Measurements from ENCODE around the gene TOMM6. TPM values are rescaled to one million over a fixed set of nuclear protein-coding genes. Genes with fewer than 3 reads are reported as not detected.

TOMM6 gene
- total RNA-seq, 2 experiments from 2014 or later, result 131 to 277 TPM

- Histone ChIP-seq H3K4me2 (ENCODE audit: low read length) (no peak overlapping the region), H2AFZ (ENCODE audit: low read length) (no peak overlapping the region), H3K9me2 (ENCODE audit: insufficient read depth, low read length) (no peaks in the 10 kb centered on the region), H3K36me3 (ENCODE audit: insufficient read depth, low read length) (no peaks in the 10 kb centered on the region; the same call in 1 of the 2 replicates), H4K20me1 (ENCODE audit: insufficient read depth, low read length) (no peaks in the 10 kb centered on the region), H3K79me2 (ENCODE audit: insufficient read depth, low read depth, low read length) (no peaks in the 10 kb centered on the region), H3K4me1 (ENCODE audit: insufficient read depth, low read length, poor library complexity, severe bottlenecking) (peaks cover 6% of the 10 kb centered on the region), H3K4me3 (ENCODE audit: low read depth, low read length, poor library complexity, severe bottlenecking) (no peak overlapping the region), H3K27ac (ENCODE audit: low read depth, low read length, poor library complexity, severe bottlenecking) (no peak overlapping the region), H3K9me3 (ENCODE audit: low read length) (no peaks in the 10 kb centered on the region)
- BruUV-seq (replicated peaks), result no TSS peak
- intact Hi-C loops (cut with micrococcal nuclease; ENCODE audit: unreplicated experiment), result no loop called here
- CTCF ChIA-PET (ENCODE audit: unreplicated experiment), result interaction anchor here (0.6 kb wide), 1 partner anchor 80 kb away, joined by 3 read pairs; no protein-coding TSS in a partner anchor
- DNase-seq (ENCODE audit: low spot score), result no peak
- POLR2A ChIA-PET, result interaction anchor here (1.2 kb wide), 1 partner anchor 14 kb away, joined by 3 read pairs; no protein-coding TSS in a partner anchor
- TF ChIP-seq EZH2phosphoT487 (IDR thresholded peaks at IDR 0.05; ENCODE audit: borderline replicate concordance, low read depth, low read length), result no peak
- TF ChIP-seq CTCF (conservative IDR thresholded peaks at IDR 0.05; ENCODE audit: low read length), result no peak
Measured at GRCh38 chr6:41815587-41815986, 28.1 kb downstream of the TOMM6 start.

GRCh38 chr6:41818271-41819054 is 31.0 kb downstream of the TOMM6 start:
- BruUV-seq (replicated peaks), result no TSS peak
- no peaks in the 10 kb centered on the region for H3K79me2 ChIP-seq (ENCODE audit: insufficient read depth, low read depth, low read length)
- intact Hi-C loops (cut with micrococcal nuclease; ENCODE audit: unreplicated experiment), result no loop called here
- no peak overlapping the region for H3K4me3 ChIP-seq (ENCODE audit: low read depth, low read length, poor library complexity, severe bottlenecking)
- TF ChIP-seq EZH2phosphoT487 (IDR thresholded peaks at IDR 0.05; ENCODE audit: borderline replicate concordance, low read depth, low read length) (no peak), CTCF (conservative IDR thresholded peaks at IDR 0.05; ENCODE audit: low read length) (no peak)
- ChIA-PET POLR2A (interaction anchor here (0.8 to 1.8 kb wide), 2 partner anchors 13 to 51 kb away, joined by 3 to 5 read pairs; no protein-coding TSS in a partner anchor), CTCF (ENCODE audit: unreplicated experiment) (no interaction called here)
- H3K4me1 ChIP-seq (ENCODE audit: insufficient read depth, low read length, poor library complexity, severe bottlenecking), result peaks cover 6% of the 10 kb centered on the region
- no peaks in the 10 kb centered on the region; the same call in 1 of the 2 replicates for H3K36me3 ChIP-seq (ENCODE audit: insufficient read depth, low read length)
- no peak for DNase-seq (ENCODE audit: low spot score)
- H3K4me2 ChIP-seq (ENCODE audit: low read length), result no peak overlapping the region
- H4K20me1 ChIP-seq (ENCODE audit: insufficient read depth, low read length), result no peaks in the 10 kb centered on the region
- no peak overlapping the region for H2AFZ ChIP-seq (ENCODE audit: low read length)
- no peak overlapping the region for H3K27ac ChIP-seq (ENCODE audit: low read depth, low read length, poor library complexity, severe bottlenecking)
- H3K9me2 ChIP-seq (ENCODE audit: insufficient read depth, low read length), result no peaks in the 10 kb centered on the region
- H3K9me3 ChIP-seq (ENCODE audit: low read length), result no peaks in the 10 kb centered on the region

GRCh38 chr6:41821266-41821665 is 33.8 kb downstream of the TOMM6 start:
- no peak overlapping the region for H3K4me2 ChIP-seq (ENCODE audit: low read length)
- CTCF ChIA-PET (ENCODE audit: unreplicated experiment), result no interaction called here

More at GRCh38 chr6:41821266-41821665, 33.8 kb downstream of the TOMM6 start:
- intact Hi-C loops (cut with micrococcal nuclease; ENCODE audit: unreplicated experiment), result no loop called here
- Histone ChIP-seq H3K79me2 (ENCODE audit: insufficient read depth, low read depth, low read length) (no peaks in the 10 kb centered on the region), H2AFZ (ENCODE audit: low read length) (no peak overlapping the region), H3K9me3 (ENCODE audit: low read length) (no peaks in the 10 kb centered on the region), H3K4me3 (ENCODE audit: low read depth, low read length, poor library complexity, severe bottlenecking) (no peak overlapping the region), H3K36me3 (ENCODE audit: insufficient read depth, low read length) (no peaks in the 10 kb centered on the region), H3K4me1 (ENCODE audit: insufficient read depth, low read length, poor library complexity, severe bottlenecking) (peaks cover 1% of the 10 kb centered on the region), H3K9me2 (ENCODE audit: insufficient read depth, low read length) (no peaks in the 10 kb centered on the region), H4K20me1 (ENCODE audit: insufficient read depth, low read length) (no peaks in the 10 kb centered on the region), H3K27ac (ENCODE audit: low read depth, low read length, poor library complexity, severe bottlenecking) (no peak overlapping the region)
- no peak for DNase-seq (ENCODE audit: low spot score)
- POLR2A ChIA-PET, result no interaction called here
- TF ChIP-seq EZH2phosphoT487 (IDR thresholded peaks at IDR 0.05; ENCODE audit: borderline replicate concordance, low read depth, low read length), result no peak
- no peak for TF ChIP-seq CTCF (conservative IDR thresholded peaks at IDR 0.05; ENCODE audit: low read length)
- BruUV-seq (replicated peaks), result no TSS peak

Data from OCI-LY7 (cell line).